Astrocyte (in vitro differentiated cells and primary cell): ENCODE data around the gene ZNF584. TPM values are rescaled to one million over a fixed set of nuclear protein-coding genes. Genes with fewer than 3 reads are reported as not detected.
"Not testable (repeated sequence)": the region's sequence is repeated elsewhere in the genome, so short reads cannot be mapped to it uniquely, and the experiment has no call there.

Experiments
- DNase-seq: peaks from one replicate; pipeline ENCODE4 v3.0.0-alpha.2; 2010; ENCODE audit warnings: low read depth
- FAIRE-seq: peaks from 2 replicates; lab custom pipeline; 2011; peaks lifted over from hg19 to GRCh38; lab: Jason Lieb, UNC
- H2AFZ ChIP-seq: 2 replicates; pipeline ENCODE4 v1.6.0; 2012; ENCODE audit warnings: low read depth, low read length, inconsistent platforms
- H3K27ac ChIP-seq: 2 replicates; pipeline ENCODE4 v1.5.1; 2011; ENCODE audit warnings: low read depth, low read length, inconsistent platforms
- H3K27me3 ChIP-seq: 2 replicates; pipeline ENCODE4 v1.6.0; 2011; ENCODE audit warnings: low read length, inconsistent platforms; ENCODE audit not compliant: insufficient read depth
- H3K36me3 ChIP-seq: 2 replicates; pipeline ENCODE4 v1.5.1; 2011; ENCODE audit warnings: low read length, inconsistent platforms; ENCODE audit not compliant: insufficient read depth
- H3K4me1 ChIP-seq: 2 replicates; pipeline ENCODE4 v1.5.1; 2011; ENCODE audit warnings: low read length, inconsistent platforms; ENCODE audit not compliant: insufficient read depth
- H3K4me2 ChIP-seq: 2 replicates; pipeline ENCODE4 v1.6.0; 2012; ENCODE audit warnings: low read length, inconsistent platforms
- H3K4me3 ChIP-seq: 2 replicates; pipeline ENCODE4 v1.5.1; 2011; ENCODE audit warnings: low read depth, mild to moderate bottlenecking, low read length, inconsistent platforms; ENCODE audit not compliant: insufficient read depth
- H3K79me2 ChIP-seq: 2 replicates; pipeline ENCODE4 v1.6.0; 2012; ENCODE audit warnings: mild to moderate bottlenecking, low read length, inconsistent platforms; ENCODE audit not compliant: insufficient read depth
- H3K9ac ChIP-seq: 2 replicates; pipeline ENCODE4 v1.6.0; 2012; ENCODE audit warnings: mild to moderate bottlenecking, low read length, inconsistent platforms
- H3K9me3 ChIP-seq: 2 replicates; pipeline ENCODE4 v1.5.1; 2012; ENCODE audit warnings: low read depth, mild to moderate bottlenecking, low read length, inconsistent platforms; ENCODE audit not compliant: insufficient read depth
- H4K20me1 ChIP-seq: 2 replicates; pipeline ENCODE4 v1.6.0; 2012; ENCODE audit warnings: low read length, inconsistent platforms; ENCODE audit not compliant: insufficient read depth
- H3K27ac Mint-ChIP-seq: one replicate; pipeline ENCODE4 v1.8.0; 2021; ENCODE audit warnings: mild to moderate bottlenecking, mixed read lengths; ENCODE audit not compliant: unreplicated experiment
- H3K27me3 Mint-ChIP-seq: one replicate; pipeline ENCODE4 v1.8.0; 2021; ENCODE audit warnings: low read depth, mixed read lengths; ENCODE audit not compliant: unreplicated experiment
- H3K36me3 Mint-ChIP-seq: one replicate; pipeline ENCODE4 v1.8.0; 2021; ENCODE audit warnings: low read depth, mixed read lengths; ENCODE audit not compliant: unreplicated experiment
- H3K4me1 Mint-ChIP-seq: one replicate; pipeline ENCODE4 v1.8.0; 2021; ENCODE audit warnings: low read depth, mixed read lengths; ENCODE audit not compliant: unreplicated experiment
- H3K4me3 Mint-ChIP-seq: one replicate; pipeline ENCODE4 v1.8.0; 2021; ENCODE audit warnings: mild to moderate bottlenecking, moderate library complexity, mixed read lengths; ENCODE audit not compliant: unreplicated experiment
- H3K9me3 Mint-ChIP-seq: one replicate; pipeline ENCODE4 v1.8.0; 2021; ENCODE audit warnings: mild to moderate bottlenecking, mixed read lengths; ENCODE audit not compliant: unreplicated experiment
- EZH2 ChIP-seq: IDR thresholded peaks from 2 replicates; pipeline ENCODE4 v1.6.1; 2012; ENCODE audit warnings: mild to moderate bottlenecking, low read length, inconsistent platforms; ENCODE audit not compliant: insufficient read depth
- total RNA-seq: library from RNA; stranded (reverse); gene quantifications from 2 replicates; pipeline ENCODE4 v1.2.1, GENCODE V29; 2021
- TF ChIP-seq, protein P1 (sequence below): IDR thresholded peaks from 2 replicates; pipeline ENCODE4 v1.5.1; 2011; ENCODE audit warnings: low read depth, mild to moderate bottlenecking, inconsistent platforms, low read length, moderate library complexity; ENCODE audit not compliant: insufficient read depth

The ZNF584 gene
- total RNA-seq, 1 donor from 2014 or later = 12.7 TPM

GRCh38 chr19:58439576-58440554 is 31.4 kb downstream of the ZNF584 start, which contains the start of gene ZNF132:
Gene ZNF132 (minus strand): TSS chr19:58440153. CDS start chr19:58439821, 332 bp downstream.
- Histone ChIP-seq H3K4me3 (peak within 1 kb of the TSS; percentile 81), H3K4me1 (peaks cover 14% of the 10 kb centered on the region), H3K9ac (peak within 1 kb of the TSS; percentile 80), H3K36me3 (peaks cover 20% of the 10 kb centered on the region), H3K27ac (peak within 1 kb of the TSS; percentile 80), H4K20me1 (no peaks in the 10 kb centered on the region), H3K79me2 (peaks cover 24% of the 10 kb centered on the region), H2AFZ (peak within 1 kb of the TSS; percentile 90), H3K9me3 (peaks cover 40% of the 10 kb centered on the region), H3K4me2 (peak within 1 kb of the TSS; percentile 91), H3K27me3 (no peaks in the 10 kb centered on the region)
- Mint-ChIP-seq H3K27ac (peak within 1 kb of the TSS; percentile 90), H3K36me3 (peaks cover 39% of the 10 kb centered on the region), H3K4me3 (peak within 1 kb of the TSS; percentile 80), H3K4me1 (peaks cover 3% of the 10 kb centered on the region), H3K9me3 (peaks cover 60% of the 10 kb centered on the region), H3K27me3 (peaks cover 33% of the 10 kb centered on the region)
- TF ChIP-seq, protein P1, sequence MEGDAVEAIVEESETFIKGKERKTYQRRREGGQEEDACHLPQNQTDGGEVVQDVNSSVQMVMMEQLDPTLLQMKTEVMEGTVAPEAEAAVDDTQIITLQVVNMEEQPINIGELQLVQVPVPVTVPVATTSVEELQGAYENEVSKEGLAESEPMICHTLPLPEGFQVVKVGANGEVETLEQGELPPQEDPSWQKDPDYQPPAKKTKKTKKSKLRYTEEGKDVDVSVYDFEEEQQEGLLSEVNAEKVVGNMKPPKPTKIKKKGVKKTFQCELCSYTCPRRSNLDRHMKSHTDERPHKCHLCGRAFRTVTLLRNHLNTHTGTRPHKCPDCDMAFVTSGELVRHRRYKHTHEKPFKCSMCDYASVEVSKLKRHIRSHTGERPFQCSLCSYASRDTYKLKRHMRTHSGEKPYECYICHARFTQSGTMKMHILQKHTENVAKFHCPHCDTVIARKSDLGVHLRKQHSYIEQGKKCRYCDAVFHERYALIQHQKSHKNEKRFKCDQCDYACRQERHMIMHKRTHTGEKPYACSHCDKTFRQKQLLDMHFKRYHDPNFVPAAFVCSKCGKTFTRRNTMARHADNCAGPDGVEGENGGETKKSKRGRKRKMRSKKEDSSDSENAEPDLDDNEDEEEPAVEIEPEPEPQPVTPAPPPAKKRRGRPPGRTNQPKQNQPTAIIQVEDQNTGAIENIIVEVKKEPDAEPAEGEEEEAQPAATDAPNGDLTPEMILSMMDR = no peak
- TF ChIP-seq EZH2 = no peak
- peak; percentile 95 for FAIRE-seq
- peak; percentile 100 for DNase-seq

- Histone ChIP-seq H3K79me2 (peaks cover 24% of the 10 kb centered on the region), H3K9ac (peak overlapping the region; percentile 55), H3K27me3 (no peaks in the 10 kb centered on the region), H3K4me3 (peak overlapping the region; percentile 81), H3K36me3 (peaks cover 13% of the 10 kb centered on the region), H2AFZ (peak overlapping the region; percentile 90), H3K27ac (peak overlapping the region; percentile 41), H3K9me3 (peaks cover 33% of the 10 kb centered on the region), H3K4me2 (peak overlapping the region; percentile 91), H4K20me1 (no peaks in the 10 kb centered on the region), H3K4me1 (peaks cover 14% of the 10 kb centered on the region)
- peaks cover 54% of the 10 kb centered on the region for H3K9me3 Mint-ChIP-seq
- peaks cover 3% of the 10 kb centered on the region for H3K4me1 Mint-ChIP-seq
- FAIRE-seq (no peak), DNase-seq (no peak)
- H3K4me3 Mint-ChIP-seq = peak overlapping the region; percentile 80
- TF ChIP-seq, protein P1 = no peak
- no peak for TF ChIP-seq EZH2
- H3K27ac Mint-ChIP-seq = peak overlapping the region; percentile 90
- H3K36me3 Mint-ChIP-seq = peaks cover 33% of the 10 kb centered on the region
- H3K27me3 Mint-ChIP-seq = peaks cover 40% of the 10 kb centered on the region
These were observed 32.1 kb downstream of the ZNF584 start for GRCh38 chr19:58440556-58440955.

DNA sequence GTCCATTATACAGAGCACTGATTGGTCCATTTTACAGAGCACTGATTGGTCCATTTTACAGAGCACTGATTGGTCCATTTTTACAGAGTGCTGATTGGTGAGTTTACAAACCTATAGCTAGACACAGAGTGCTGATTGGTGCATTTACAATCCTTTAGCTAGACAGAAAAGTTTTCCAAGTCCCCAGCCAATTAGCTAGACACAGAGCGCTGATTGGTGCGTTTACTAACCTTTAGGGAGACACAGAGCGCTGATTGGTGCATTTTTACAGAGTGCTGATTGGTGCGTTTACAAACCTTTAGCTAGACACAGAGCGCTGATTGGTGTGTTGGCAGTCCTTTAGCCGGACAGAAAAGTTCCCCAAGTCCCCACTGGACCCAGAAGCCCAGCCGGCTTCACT is 34.5 kb downstream of the ZNF584 start:
- Histone ChIP-seq H3K79me2 (peaks cover 16% of the 10 kb centered on the region), H3K9me3 (peaks cover 17% of the 10 kb centered on the region), H3K4me1 (peaks cover 14% of the 10 kb centered on the region)
- H3K27me3 ChIP-seq, DNase-seq, H3K4me3 ChIP-seq, H4K20me1 ChIP-seq, H3K4me3 Mint-ChIP-seq, H2AFZ ChIP-seq, H3K36me3 ChIP-seq, H3K27ac ChIP-seq, H3K27ac Mint-ChIP-seq, H3K4me1 Mint-ChIP-seq, H3K4me2 ChIP-seq, H3K9ac ChIP-seq, FAIRE-seq: not testable (repeated sequence)
- Mint-ChIP-seq H3K36me3 (peaks cover 19% of the 10 kb centered on the region), H3K27me3 (peaks cover 43% of the 10 kb centered on the region), H3K9me3 (peaks cover 49% of the 10 kb centered on the region)

DNA sequence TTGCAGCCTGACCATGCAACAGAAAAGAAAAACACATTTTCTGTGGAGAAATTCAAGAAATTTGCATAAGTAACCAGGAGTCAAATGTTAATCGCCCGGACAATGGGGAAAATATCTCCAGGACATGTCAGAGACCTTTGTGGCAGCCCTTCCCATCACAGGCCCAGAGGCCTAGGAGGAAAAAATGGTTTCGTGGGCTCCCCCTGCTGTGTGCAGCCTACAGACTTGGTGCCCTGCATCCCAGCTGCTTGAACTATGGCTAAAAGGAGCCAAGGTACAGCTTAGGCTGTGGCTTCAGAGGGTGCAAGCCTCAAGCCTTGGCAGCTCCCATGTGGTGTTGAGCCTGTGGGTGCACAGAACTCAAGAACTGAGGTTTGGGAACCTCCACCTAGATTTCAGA is 40.4 kb downstream of the ZNF584 start:
- not testable (repeated sequence) for H3K36me3 ChIP-seq, H3K4me1 ChIP-seq, H3K27ac Mint-ChIP-seq, H4K20me1 ChIP-seq, H3K79me2 ChIP-seq, DNase-seq, H3K4me3 ChIP-seq, H3K4me2 ChIP-seq, H3K27ac ChIP-seq, H3K36me3 Mint-ChIP-seq, H3K9ac ChIP-seq, H2AFZ ChIP-seq, H3K4me1 Mint-ChIP-seq, H3K27me3 ChIP-seq, H3K9me3 ChIP-seq, FAIRE-seq, H3K4me3 Mint-ChIP-seq
- H3K9me3 Mint-ChIP-seq = peaks cover 17% of the 10 kb centered on the region
- peaks cover 30% of the 10 kb centered on the region for H3K27me3 Mint-ChIP-seq
